Body of pancreas (tissue), 4 donors: ENCODE measurements around the gene LRRC8B. TPM values are rescaled to one million over a fixed set of nuclear protein-coding genes. Genes with fewer than 3 reads are reported as not detected.

Experiments used
- ATAC-seq: fragments of 150-250 bp; one replicate; pipeline ENCODE4 v1.9.1; 2016
- DNase-seq, 4 donors: peaks; one replicate each; pipeline ENCODE4 v3.0.0-alpha.2; 2019
- H3K27ac ChIP-seq, 4 donors: fragments of 200-600 bp; sonication (generic); 1 replicate in 3 of 4; 2 replicates in 1 of 4; pipeline versions ENCODE4 v1.5.1 to v1.6.1; 2016 to 2019; ENCODE audit warnings: mild to moderate bottlenecking in 1 of 4, mixed read lengths in 1 of 4, moderate library complexity in 1 of 4
- H3K27me3 ChIP-seq, 2 donors: fragments of 200-600 bp; sonication (generic); one replicate each; pipeline ENCODE4 v1.6.0; 2016; ENCODE audit warnings: mild to moderate bottlenecking in 1 of 2
- H3K36me3 ChIP-seq, 2 donors: fragments of 200-600 bp; sonication (generic); replicated peaks in 1 of 2; 2 replicates each; pipeline ENCODE4 v1.5.1; 2016; ENCODE audit warnings: low read depth in 2 of 2; ENCODE audit not compliant: insufficient read depth in 1 of 2
- H3K4me1 ChIP-seq: fragments of 200-600 bp; sonication (generic); one replicate; pipeline ENCODE4 v1.6.0; 2016
- H3K4me3 ChIP-seq, 2 donors: fragments of 200-600 bp; sonication (generic); 1 replicate in 1 of 2; 2 replicates in 1 of 2; pipeline ENCODE4 v1.5.1; 2016 to 2019
- H3K9me3 ChIP-seq, 3 donors: fragments of 200-600 bp; sonication (generic); 1 replicate in 2 of 3; 2 replicates in 1 of 3; pipeline ENCODE4 v1.5.1; 2016
- POLR2A ChIP-seq, 3 donors: fragments of 450-650 bp; IDR thresholded peaks; one replicate each; pipeline ENCODE4 v1.6.1; 2016; ENCODE audit warnings: antibody characterized with exemption in 3 of 3, mild to moderate bottlenecking in 2 of 3
- WGBS, 2 donors: methylation state at CpG; one replicate each; pipeline ENCODE4 v1.1.5; 2017; 5-methylcytosine and 5-hydroxymethylcytosine counted together
- intact Hi-C: fragments of 100-400 bp; cut with DNase I; formaldehyde crosslinking; loops from one replicate; pipeline ENCODE4 v1.15.1; 2023
- total RNA-seq, 2 donors: library from RNA; depleted of rRNA; stranded (reverse); fragments of >200 nt; gene quantifications; one replicate each; pipeline ENCODE4 v1.1.0, GENCODE V29; 2016
- TF ChIP-seq, protein P1 (sequence below), 7 experiments: fragments of 450-650 bp in 4 of 7; fragments of 200-600 bp in 3 of 7; sonication (generic) in 3 of 7; IDR thresholded peaks; one replicate each; pipeline ENCODE4 v1.5.1; 2016 to 2019; ENCODE audit warnings: antibody characterized with exemption in 7 of 7

Gene LRRC8B
- total RNA-seq, 2 donors from 2014 or later, result 6.0 to 23.4 TPM

DNA sequence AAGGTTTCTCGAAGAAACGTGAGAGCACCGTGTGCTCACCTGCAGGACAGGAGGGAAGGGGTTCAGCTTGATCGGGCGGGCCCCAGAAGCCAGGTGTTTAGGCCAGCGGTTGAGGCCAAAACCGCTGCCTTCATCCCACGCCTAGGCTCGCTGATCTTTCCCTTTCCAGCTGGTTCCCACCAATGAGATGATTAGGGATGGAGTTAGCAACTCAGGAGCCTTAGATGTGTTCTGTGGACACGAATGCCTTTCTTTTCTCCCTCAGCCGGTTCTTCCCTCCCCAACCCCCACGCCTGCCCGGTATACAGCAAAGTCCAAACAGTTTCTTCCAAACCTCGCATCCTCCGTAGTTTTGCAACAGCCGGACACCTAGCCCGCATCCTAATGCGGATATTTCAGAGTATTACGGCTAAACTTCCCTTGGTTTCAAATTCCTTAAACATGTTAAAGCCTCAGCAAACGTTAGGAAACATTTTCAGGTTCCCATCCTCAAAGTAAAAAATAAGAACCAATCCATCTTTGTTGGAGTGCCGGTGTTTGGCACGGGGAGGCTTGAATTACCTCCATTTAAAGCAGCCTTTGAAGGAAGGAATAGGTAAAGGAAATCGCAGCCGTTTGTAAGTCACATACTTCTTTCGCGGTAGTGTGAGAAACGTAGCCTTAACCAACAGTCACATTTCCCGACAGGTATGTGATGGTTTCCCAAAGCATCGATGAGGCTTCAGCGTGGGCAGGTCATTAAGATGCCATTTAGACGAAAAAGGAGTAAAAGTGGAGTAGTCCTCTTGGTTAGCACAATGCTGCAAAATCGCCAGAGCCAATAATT, 109.4 kb downstream of the LRRC8B start:
- no peak for ATAC-seq

DNA sequence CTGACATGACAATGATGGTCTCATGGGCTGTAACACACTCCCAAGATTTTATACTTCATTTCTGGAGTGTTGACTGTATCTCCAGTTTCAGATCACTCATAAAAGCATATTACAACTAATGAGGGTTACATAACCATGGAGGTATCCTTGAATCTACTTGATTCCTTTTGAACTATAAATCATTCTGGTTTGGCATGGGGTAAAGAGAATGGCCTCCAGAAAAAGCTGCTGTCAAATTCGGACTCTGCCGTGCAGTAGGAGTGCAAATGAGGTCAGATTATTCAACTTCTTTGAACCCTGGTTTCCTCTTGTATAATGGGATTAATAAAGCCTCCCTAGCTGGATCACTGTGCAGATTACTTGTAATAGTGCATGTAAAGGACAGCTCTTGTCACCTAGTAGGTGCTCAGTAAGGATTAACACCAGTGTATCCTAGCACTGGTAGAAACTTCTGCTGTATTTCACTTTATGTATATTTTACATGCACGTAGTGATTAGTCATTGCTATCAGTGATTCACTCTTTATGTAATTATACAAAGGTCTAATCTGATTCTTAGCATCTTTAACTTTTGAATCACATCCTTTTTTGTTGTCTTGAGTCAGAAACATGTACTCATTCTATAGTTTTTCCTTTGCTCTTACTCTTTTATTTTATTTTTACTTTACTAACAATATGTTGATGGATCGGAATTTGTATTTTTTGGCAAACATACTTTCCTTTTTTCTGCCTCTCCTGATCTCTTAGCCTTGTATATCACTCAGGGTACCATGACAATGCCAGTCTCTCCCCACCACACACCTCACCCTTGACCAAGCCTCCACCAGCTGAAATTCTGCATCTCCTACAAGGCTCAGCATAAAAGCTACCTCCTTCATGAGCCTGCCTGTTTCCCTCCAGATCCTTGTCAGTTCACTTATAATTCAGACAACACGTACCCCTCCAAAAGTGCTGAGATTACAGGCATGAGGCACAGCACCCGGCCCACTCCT, 111.5 kb downstream of the LRRC8B start:
- WGBS, 2 donors, result 75 to 79% methylated on average over 6 of the region's 6 CpGs

More for the DNA sequence above, 109.4 kb downstream of the LRRC8B start:
- peak overlapping the region; percentile 47 to 80 for H3K4me3 ChIP-seq
- peak overlapping the region in 3 of 4 donors; percentile 73 to 82 (median 80) for H3K27ac ChIP-seq
- peak in 1 of 4 donors; percentile 7 for DNase-seq
- no peaks in the 10 kb centered on the region for H3K36me3 ChIP-seq
- H3K4me1 ChIP-seq, result peaks cover 20% of the 10 kb centered on the region
- TF ChIP-seq POLR2A (IDR thresholded peaks at IDR 0.05), result no peak
- TF ChIP-seq, protein P1, sequence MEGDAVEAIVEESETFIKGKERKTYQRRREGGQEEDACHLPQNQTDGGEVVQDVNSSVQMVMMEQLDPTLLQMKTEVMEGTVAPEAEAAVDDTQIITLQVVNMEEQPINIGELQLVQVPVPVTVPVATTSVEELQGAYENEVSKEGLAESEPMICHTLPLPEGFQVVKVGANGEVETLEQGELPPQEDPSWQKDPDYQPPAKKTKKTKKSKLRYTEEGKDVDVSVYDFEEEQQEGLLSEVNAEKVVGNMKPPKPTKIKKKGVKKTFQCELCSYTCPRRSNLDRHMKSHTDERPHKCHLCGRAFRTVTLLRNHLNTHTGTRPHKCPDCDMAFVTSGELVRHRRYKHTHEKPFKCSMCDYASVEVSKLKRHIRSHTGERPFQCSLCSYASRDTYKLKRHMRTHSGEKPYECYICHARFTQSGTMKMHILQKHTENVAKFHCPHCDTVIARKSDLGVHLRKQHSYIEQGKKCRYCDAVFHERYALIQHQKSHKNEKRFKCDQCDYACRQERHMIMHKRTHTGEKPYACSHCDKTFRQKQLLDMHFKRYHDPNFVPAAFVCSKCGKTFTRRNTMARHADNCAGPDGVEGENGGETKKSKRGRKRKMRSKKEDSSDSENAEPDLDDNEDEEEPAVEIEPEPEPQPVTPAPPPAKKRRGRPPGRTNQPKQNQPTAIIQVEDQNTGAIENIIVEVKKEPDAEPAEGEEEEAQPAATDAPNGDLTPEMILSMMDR (IDR thresholded peaks at IDR 0.05), result no peak
- 8 to 9% methylated on average over 32 of the region's 32 CpGs for WGBS, 2 donors
- intact Hi-C loops, result no loop called here
- no peaks in the 10 kb centered on the region for H3K9me3 ChIP-seq
- no peaks in the 10 kb centered on the region for H3K27me3 ChIP-seq

DNA sequence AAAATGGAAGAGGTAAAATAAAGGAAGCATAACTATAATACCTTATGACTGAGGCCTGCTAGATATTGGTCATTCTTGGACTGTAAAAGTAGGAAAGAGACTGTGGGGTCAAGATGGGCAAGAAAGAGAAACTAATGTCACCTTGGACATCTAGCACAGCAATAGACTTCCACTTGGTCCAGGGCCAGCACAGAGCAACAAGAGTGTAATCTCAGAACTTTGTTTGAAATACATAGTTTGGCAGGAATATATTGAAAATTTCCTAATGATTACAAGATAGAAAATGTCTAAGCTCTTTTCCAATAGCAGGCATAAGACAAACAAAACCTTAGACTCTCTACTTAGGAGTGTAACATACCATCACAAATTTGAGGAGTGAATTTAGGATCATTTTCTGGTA, 112.9 kb downstream of the LRRC8B start:
- Histone ChIP-seq H3K9me3 (no peaks in the 10 kb centered on the region), H3K36me3 (no peaks in the 10 kb centered on the region), H3K27ac (no peak overlapping the region), H3K4me1 (peaks cover 9% of the 10 kb centered on the region), H3K27me3 (no peaks in the 10 kb centered on the region), H3K4me3 (no peak overlapping the region)
- ATAC-seq (no peak), DNase-seq (no peak)
- TF ChIP-seq, protein P1 (IDR thresholded peaks at IDR 0.05), result no peak
- no peak for TF ChIP-seq POLR2A (IDR thresholded peaks at IDR 0.05)
- intact Hi-C loops, result no loop called here

More for the DNA sequence above, 111.5 kb downstream of the LRRC8B start:
- DNase-seq (no peak), ATAC-seq (no peak)
- Histone ChIP-seq H3K36me3 (no peaks in the 10 kb centered on the region), H3K4me1 (peaks cover 20% of the 10 kb centered on the region), H3K27ac (no peak overlapping the region), H3K9me3 (no peaks in the 10 kb centered on the region), H3K4me3 (no peak overlapping the region), H3K27me3 (no peaks in the 10 kb centered on the region)
- intact Hi-C loops, result no loop called here
- no peak for TF ChIP-seq POLR2A (IDR thresholded peaks at IDR 0.05)
- TF ChIP-seq, protein P1 (IDR thresholded peaks at IDR 0.05), result no peak

DNA sequence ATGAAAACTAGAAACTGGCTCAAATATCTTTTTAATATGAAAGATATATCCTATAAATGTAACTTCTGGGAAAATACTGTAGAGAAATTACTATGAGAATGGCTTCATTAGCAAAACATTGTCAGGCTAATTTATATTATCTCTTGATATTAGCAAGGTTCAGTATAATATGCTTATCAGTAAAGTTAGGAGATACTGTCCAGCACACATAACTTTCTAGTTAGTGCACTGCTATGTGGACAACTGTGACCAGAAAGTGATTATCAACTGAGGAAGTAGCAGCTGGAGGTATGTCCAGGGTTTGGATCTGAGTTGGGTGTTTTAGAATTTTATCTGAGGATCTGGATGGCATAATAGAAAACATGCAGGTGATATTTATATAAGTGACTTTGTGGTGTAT, 115.8 kb downstream of the LRRC8B start:
- ATAC-seq (no peak), DNase-seq (no peak)
- H3K4me1 ChIP-seq, result no peaks in the 10 kb centered on the region
- no peak overlapping the region for H3K27ac ChIP-seq
- H3K4me3 ChIP-seq, result no peak overlapping the region
- no peaks in the 10 kb centered on the region for H3K27me3 ChIP-seq
- H3K36me3 ChIP-seq, result no peaks in the 10 kb centered on the region
- intact Hi-C loops, result no loop called here
- no peaks in the 10 kb centered on the region for H3K9me3 ChIP-seq
- TF ChIP-seq POLR2A (IDR thresholded peaks at IDR 0.05), result no peak
- TF ChIP-seq, protein P1 (IDR thresholded peaks at IDR 0.05), result no peak
